ENCODE measurements around the gene KDM4C.

GRCh38 chr9:6922680-6923079 is 164.9 kb downstream of the KDM4C start:
- TF ChIP-seq CTCF (IDR thresholded peaks at IDR 0.05; ENCODE audit: insufficient read depth, low read depth, low read length) (no peak), EZH2 (IDR thresholded peaks at IDR 0.05; ENCODE audit: insufficient read depth, low read length) (no peak)
